Measurements from ENCODE around the gene ZNHIT6.

- TF ChIP-seq CTCF (IDR thresholded peaks at IDR 0.05): no peak
- no peak for TF ChIP-seq POLR2A (IDR thresholded peaks at IDR 0.05)
- TF ChIP-seq POLR2AphosphoS5 (IDR thresholded peaks at IDR 0.05): no peak
Observed at GRCh38 chr1:85655315-85655714, 52.9 kb downstream of the ZNHIT6 start.

Data from breast epithelium (tissue), 3 donors.